K562 (cell line): Measurements from ENCODE around the gene NTF4. TPM values are rescaled to one million over a fixed set of nuclear protein-coding genes. Genes with fewer than 3 reads are reported as not detected.
"Not testable (repeated sequence)": the region's sequence is repeated elsewhere in the genome, so short reads cannot be mapped to it uniquely, and the experiment has no call there.

Source experiments
- ATAC-seq: fragments of 200-7000 bp; cut with Tn5 transposase; 3 replicates; pipeline ENCODE4 v1.9.1; 2020; ENCODE audit warnings: moderate library complexity
- BruUV-seq: library from RNA; stranded (reverse); fragments of 400-500 nt; replicated peaks from 2 replicates; lab custom pipeline; 2021; lab: Mats Ljungman, UMichigan
- CTCF ChIA-PET: fragments of 300-600 bp; formaldehyde crosslinking; extraction: SDS; loops from one replicate; lab custom pipeline; 2021; ENCODE audit warnings: low intra/inter-chr PET ratio; lab: Yijun Ruan, JAX
- POLR2A ChIA-PET: fragments of 300-600, 350-650 bp; sonication (Branson Sonifier 250); formaldehyde crosslinking; extraction: SDS; loops from one replicate; lab custom pipeline; 2021; ENCODE audit warnings: antibody characterized with exemption, inconsistent platforms; lab: Yijun Ruan, JAX
- DNase-seq, 4 experiments: peaks; one replicate each; pipeline versions ENCODE4 v3.0.0 to v3.0.0-alpha.2; 2011 to 2018; ENCODE audit warnings: low spot score in 3 of 4, mixed read lengths in 3 of 4; ENCODE audit errors: extremely low read depth in 1 of 4
- FAIRE-seq: peaks from 2 replicates; lab custom pipeline; 2011; peaks lifted over from hg19 to GRCh38; lab: Jason Lieb, UNC
- H2AFZ ChIP-seq: 2 replicates; pipeline ENCODE4 v1.6.0; 2011; ENCODE audit warnings: low read depth, low read length, control low read depth, inconsistent platforms
- H3K27ac ChIP-seq: fragments of 200-600 bp; 3 replicates; pipeline ENCODE4 v1.8.0; 2011; ENCODE audit warnings: low read depth, mild to moderate bottlenecking, control low read depth, inconsistent platforms, low read length, moderate library complexity, mixed read lengths; ENCODE audit errors: extremely low read depth
- H3K27me3 ChIP-seq, 2 experiments: fragments of 300-600 bp in 1 of 2; 2 replicates in 1 of 2; 3 replicates in 1 of 2; pipeline versions ENCODE4 v1.6.0 to v1.8.0; 2011; ENCODE audit warnings: inconsistent platforms in 2 of 2, low read length in 2 of 2, mild to moderate bottlenecking in 1 of 2, mixed read lengths in 1 of 2, moderate library complexity in 1 of 2; ENCODE audit not compliant: control insufficient read depth in 2 of 2, insufficient read depth in 2 of 2
- H3K36me3 ChIP-seq: fragments of 300-600 bp; 3 replicates; pipeline ENCODE4 v1.8.0; 2011; ENCODE audit warnings: mild to moderate bottlenecking, low read length, inconsistent platforms; ENCODE audit not compliant: control insufficient read depth, insufficient read depth
- H3K4me1 ChIP-seq, 2 experiments: fragments of 200-600 bp in 1 of 2; replicated peaks in 1 of 2; 2 replicates in 1 of 2; 3 replicates in 1 of 2; pipeline versions ENCODE4 v1.5.1 to v1.8.0; 2011; ENCODE audit warnings: inconsistent platforms in 2 of 2, low read length in 2 of 2, mild to moderate bottlenecking in 1 of 2, mixed read lengths in 1 of 2, moderate library complexity in 1 of 2; ENCODE audit not compliant: control insufficient read depth in 2 of 2, insufficient read depth in 2 of 2
- H3K4me2 ChIP-seq: 2 replicates; pipeline ENCODE4 v1.6.1; 2011; ENCODE audit warnings: low read length, control low read depth, inconsistent platforms, mixed read lengths; ENCODE audit not compliant: insufficient read depth
- H3K4me3 ChIP-seq: fragments of 200-600 bp; sonication (generic), shearing (Covaris generic); 2 replicates; pipeline ENCODE4 v1.5.1; 2016; ENCODE audit warnings: control low read depth, inconsistent platforms
- H3K79me2 ChIP-seq: fragments of 200-600 bp; 3 replicates; pipeline ENCODE4 v1.8.0; 2011; ENCODE audit warnings: low read length, inconsistent platforms; ENCODE audit not compliant: control insufficient read depth, insufficient read depth
- H3K9ac ChIP-seq, 2 experiments: 2 replicates each; pipeline versions ENCODE4 v1.6.0 to v1.6.1; 2011; ENCODE audit warnings: low read depth in 2 of 2, low read length in 2 of 2, control low read depth in 1 of 2, inconsistent platforms in 1 of 2, mild to moderate bottlenecking in 1 of 2, mixed read lengths in 1 of 2; ENCODE audit not compliant: insufficient read depth in 1 of 2
- H3K9me1 ChIP-seq: one replicate; pipeline ENCODE4 v1.6.0; 2011; ENCODE audit warnings: inconsistent platforms, mild to moderate bottlenecking, low read length, moderate library complexity; ENCODE audit not compliant: control insufficient read depth, insufficient read depth
- H3K9me3 ChIP-seq: replicated peaks from 2 replicates; pipeline ENCODE4 v1.5.1; 2011; ENCODE audit warnings: low read depth, low read length, inconsistent platforms; ENCODE audit not compliant: control insufficient read depth, insufficient read depth
- H4K20me1 ChIP-seq: replicated peaks from 2 replicates; pipeline ENCODE4 v1.6.1; 2011; ENCODE audit warnings: low read length, inconsistent platforms, mixed read lengths; ENCODE audit not compliant: control insufficient read depth, insufficient read depth
- CEBPG ChIP-seq, 3 experiments: fragments of 200-800 bp in 1 of 3; sonication (Bioruptor generic) in 1 of 3; sonication (generic) in 1 of 3; formaldehyde crosslinking in 1 of 3; IDR thresholded peaks in 2 of 3; conservative IDR thresholded peaks in 1 of 3; 2 replicates each; pipeline versions ENCODE4 v1.6.1 to v1.8.0; 2016 to 2022; ENCODE audit warnings: missing compliant biosample characterization in 2 of 3, missing genetic modification characterization in 2 of 3, mild to moderate bottlenecking in 1 of 3, missing genetic modification reagents in 1 of 3
- CTBP1 ChIP-seq: fragments of 450-650 bp; IDR thresholded peaks from 2 replicates; pipeline ENCODE4 v1.6.1; 2016; ENCODE audit warnings: borderline replicate concordance
- DPF2 ChIP-seq: fragments of 450-650 bp; IDR thresholded peaks from 2 replicates; pipeline ENCODE4 v1.6.1; 2016
- MBD1 ChIP-seq: fragments of 250-450 bp; sonication (Bioruptor Pico); IDR thresholded peaks from 2 replicates; pipeline ENCODE4 v1.8.0; 2022; ENCODE audit warnings: inconsistent platforms
- MLX ChIP-seq, 2 experiments: fragments of 450-650 bp in 1 of 2; sonication (generic) in 1 of 2; formaldehyde crosslinking; conservative IDR thresholded peaks; 2 replicates each; pipeline versions ENCODE4 v1.4.0 to v1.8.1; 2020 to 2022; ENCODE audit warnings: mild to moderate bottlenecking in 1 of 2, missing genetic modification reagents in 1 of 2
- PCBP1 ChIP-seq: fragments of 200-400 bp; formaldehyde crosslinking; IDR thresholded peaks from 2 replicates; pipeline ENCODE4 v1.6.1; 2018; ENCODE audit warnings: mild to moderate bottlenecking, low read depth, low read length; ENCODE audit not compliant: poor library complexity, severe bottlenecking
- PHF8 ChIP-seq: fragments of 200-600 bp; sonication (generic); IDR thresholded peaks from 2 replicates; pipeline ENCODE4 v1.6.1; 2012; ENCODE audit warnings: mixed run types, mild to moderate bottlenecking, inconsistent platforms, low read length, moderate library complexity, borderline replicate concordance
- WGBS: fragments of 100-300 bp; shearing (Covaris generic); methylation state at CpG from one replicate; pipeline ENCODE4 v1.1.6; 2016; ENCODE audit warnings: low coverage, mixed read lengths; ENCODE audit not compliant: insufficient coverage; ENCODE audit errors: missing lambda C conversion rate; 5-methylcytosine and 5-hydroxymethylcytosine counted together
- in situ Hi-C: fragments of 300-500 bp; cut with MboI; formaldehyde crosslinking; loops from 4 replicates; pipeline ENCODE4 v1.15.0; 2018; ENCODE audit warnings: inconsistent platforms, mixed read lengths
- intact Hi-C: fragments of 100-400 bp; cut with micrococcal nuclease; formaldehyde crosslinking; loops from 2 replicates; pipeline ENCODE4 v1.14.2; 2022
- polyA plus RNA-seq, 8 experiments: library from polyadenylated mRNA; depleted of rRNA in 4 of 8; stranded (reverse) in 5 of 8; unstranded in 3 of 8; fragments of >200 nt; fragmentation: Nextera tagmentation in 2 of 8; fragmentation: Illumina TruSeq in 1 of 8; extraction: Ambion mirVana in 2 of 8; extraction: Trizol in 1 of 8; gene quantifications; 2 replicates each; pipeline versions ENCODE4 v1.2.1 to v1.2.3, GENCODE V29; 2011 to 2014; ENCODE audit warnings: inconsistent platforms in 1 of 8, missing spikeins in 1 of 8
- total RNA-seq, 7 experiments: library from RNA; depleted of rRNA in 6 of 7; stranded (reverse); fragments of >200 nt in 6 of 7; fragmentation: Illumina TruSeq in 2 of 7; extraction: Trizol in 2 of 7; gene quantifications; 2 replicates each; pipeline versions ENCODE4 v1.2.1 to v1.2.3, GENCODE V29; 2011 to 2021; ENCODE audit warnings: low replicate concordance in 1 of 7

NTF4 gene
- total and polyA plus RNA-seq, 9 of the 15 experiments (the other 6 are each of a cell fraction or from before 2014, with no cell fraction given), result not detected

- intact Hi-C loops, H3K27ac ChIP-seq: not testable (repeated sequence)
These were observed 7.6 kb downstream of the NTF4 start for GRCh38 chr19:49056902-49057596.

GRCh38 chr19:49056101-49056901 is 8.3 kb downstream of the NTF4 start:
- BruUV-seq, result no TSS peak
- in situ Hi-C loops, result no loop called here
- intact Hi-C loops, result no loop called here
- TF ChIP-seq MLX (CRISPR knock-in tag; conservative IDR thresholded peaks at IDR 0.05) (no peak), CEBPG (CRISPR knock-in tag; IDR thresholded peaks at IDR 0.05) (0 out of 2 replicates have a peak, but pooled peaks have one; percentile 24), CEBPG (tag; conservative IDR thresholded peaks at IDR 0.05 in 1 of 2, IDR thresholded peaks at IDR 0.05 in 1 of 2) (no peak), DPF2 (peak; percentile 33; the same call in 1 of the 2 replicates), MBD1 (CRISPR knock-in tag) (no peak), CTBP1 (peak; percentile 31; the same call in 1 of the 2 replicates), PHF8 (peak; percentile 39; the same call in 1 of the 2 replicates)

More at GRCh38 chr19:49056902-49057596, 7.6 kb downstream of the NTF4 start:
- DNase-seq, H3K9me1 ChIP-seq, BruUV-seq, H4K20me1 ChIP-seq, in situ Hi-C loops, CTCF ChIA-PET, H3K36me3 ChIP-seq, ATAC-seq, H3K79me2 ChIP-seq, H3K9me3 ChIP-seq, H3K4me3 ChIP-seq: not testable (repeated sequence)
- peak; percentile 15 for TF ChIP-seq PCBP1
- Histone ChIP-seq H3K4me1 (peaks cover 2 to 34% of the 10 kb centered on the region in 2 experiments; a peak in 3 of 5 replicates), H2AFZ (peak overlapping the region; percentile 96; the same call in 1 of the 2 replicates), H3K27me3 (peaks cover 14 to 54% of the 10 kb centered on the region in 2 experiments; a peak in 3 of 5 replicates), H3K4me2 (peak overlapping the region; percentile 82), H3K9ac (peak overlapping the region in 1 of 2 experiments; percentile 91; a peak in 2 of 4 replicates)
- POLR2A ChIA-PET, result interaction anchor here (0.6 to 1.2 kb wide), 3 partner anchors 10 to 93 kb away, joined by 3 to 5 read pairs (median 4); no protein-coding TSS in a partner anchor
- WGBS, result 34% methylated on average over 20 of the region's 34 CpGs
- peak; percentile 48 for FAIRE-seq

More at GRCh38 chr19:49056101-49056901, 8.3 kb downstream of the NTF4 start:
- ChIA-PET POLR2A (interaction anchor here (0.6 kb wide), 1 partner anchor 440 kb away, joined by 3 read pairs; no protein-coding TSS in a partner anchor), CTCF (no interaction called here)
- ATAC-seq (peak; percentile 97), FAIRE-seq (peak; percentile 94), DNase-seq (peak; percentile 79 to 91 (median 90))
- Histone ChIP-seq H3K4me1 (peaks cover 2 to 29% of the 10 kb centered on the region in 2 experiments; a peak in 3 of 5 replicates), H3K27ac (no peak overlapping the region), H2AFZ (peak overlapping the region; percentile 96), H3K79me2 (no peaks in the 10 kb centered on the region), H3K9me3 (no peaks in the 10 kb centered on the region), H3K36me3 (no peaks in the 10 kb centered on the region), H3K9ac (peak overlapping the region; percentile 24 to 91; a peak in 3 of 4 replicates), H3K4me2 (peak overlapping the region; percentile 82), H3K27me3 (peaks cover 13 to 47% of the 10 kb centered on the region in 2 experiments; a peak in 3 of 5 replicates), H4K20me1 (peaks cover 4% of the 10 kb centered on the region; the same call in 1 of the 2 replicates), H3K9me1 (no peaks in the 10 kb centered on the region), H3K4me3 (peak overlapping the region; percentile 49)
- WGBS, result 4% methylated on average over 59 of the region's 63 CpGs
